GM19467 (cell line): ENCODE results near the gene RAD17.
A peak's percentile ranks its signal among the peaks of the same experiment; 100 is the strongest.
"Not testable (repeated sequence)": the region's sequence is repeated elsewhere in the genome, so short reads cannot be mapped to it uniquely, and the experiment has no call there.

Source experiments
- ATAC-seq: cut with Tn5 transposase; IDR thresholded peaks from one replicate; pipeline ENCODE4 v1.9.1; 2021; ENCODE audit warnings: mild to moderate bottlenecking, moderate library complexity; ENCODE audit not compliant: unreplicated experiment

RAD17 gene

DNA sequence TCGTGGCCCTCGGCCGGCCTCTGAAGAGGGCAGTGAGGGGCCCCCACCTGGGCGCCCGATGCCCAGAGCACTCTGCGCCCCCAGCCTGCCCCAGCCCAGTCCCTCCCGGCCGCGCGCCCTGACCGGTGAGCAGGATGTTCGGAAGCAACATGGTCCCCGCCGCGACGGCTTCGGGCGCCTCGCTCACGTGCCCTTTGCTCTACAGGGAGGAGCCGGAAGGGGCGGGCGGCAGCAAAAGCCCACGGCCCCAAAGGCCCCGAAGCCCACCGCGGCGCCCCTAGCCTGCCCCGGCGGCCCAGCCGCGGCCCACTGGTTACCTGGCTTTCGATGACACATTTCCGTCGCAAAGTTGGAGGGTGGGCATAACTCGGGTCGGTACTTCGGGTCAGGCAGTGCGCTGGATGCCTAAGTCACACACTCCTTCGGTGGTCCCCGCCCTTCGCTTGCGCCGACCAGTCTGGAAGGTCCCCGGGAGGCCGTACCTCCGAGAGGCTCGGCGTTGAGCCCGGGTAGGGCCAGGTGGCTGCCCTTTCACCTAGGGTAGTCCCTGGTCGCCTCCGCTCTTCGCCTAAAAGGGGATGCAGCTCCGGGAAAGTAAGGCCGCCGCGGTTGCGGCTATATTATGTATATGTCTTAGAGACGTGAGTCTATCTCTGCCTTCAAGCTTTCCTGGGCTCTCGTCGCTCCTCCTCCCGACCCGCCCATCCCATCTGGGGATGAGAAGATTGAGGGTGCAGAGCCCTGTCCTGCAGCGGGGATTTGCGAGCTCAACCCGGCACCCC, at the start of gene RAD17, which contains the start of the genes AK6 and TAF9:
TSS of gene RAD17 (plus strand) at position 479 of the 782 bp plus-strand sequence. CDS start 2,391 bp downstream, outside the sequence.
TSS of gene AK6 (minus strand) at position 181 of the 782 bp plus-strand sequence. CDS start at position 151, 30 bp downstream.
TSS of gene TAF9 (minus strand) at position 181 of the 782 bp plus-strand sequence. CDS start 3,783 bp downstream, outside the sequence.
- ATAC-seq, result peak; percentile 86

- no peak for ATAC-seq
These were observed 43.3 kb upstream of the RAD17 start for GRCh38 chr5:69326365-69326764.

DNA sequence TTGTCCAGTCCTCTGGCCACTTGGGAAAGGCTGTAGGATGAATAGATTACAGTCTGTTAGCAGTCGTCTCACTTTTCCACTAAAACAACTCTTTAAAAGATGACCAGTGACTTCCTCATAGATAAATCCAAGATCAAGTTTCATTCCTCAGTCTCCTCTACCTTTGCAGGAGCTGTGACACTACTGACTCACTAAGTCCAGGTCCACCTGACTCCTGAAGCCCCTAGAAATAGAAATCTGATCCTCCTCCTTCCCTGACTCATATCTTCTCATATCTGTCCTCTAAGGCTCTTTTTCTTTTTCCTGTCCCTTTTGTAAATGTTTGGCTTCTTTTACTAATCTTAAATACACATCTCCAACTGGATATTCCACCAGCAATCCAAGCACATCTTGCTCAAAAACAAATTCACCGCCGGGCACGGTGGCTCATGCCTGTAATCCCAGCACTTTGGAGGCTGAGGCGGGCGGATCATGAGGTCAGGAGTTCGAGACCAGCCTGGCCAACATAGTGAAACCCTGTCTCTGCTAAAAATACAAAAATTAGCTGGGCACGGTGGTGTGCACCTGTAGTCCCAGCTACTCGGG, 39.6 kb upstream of the RAD17 start:
- ATAC-seq, result no peak

DNA sequence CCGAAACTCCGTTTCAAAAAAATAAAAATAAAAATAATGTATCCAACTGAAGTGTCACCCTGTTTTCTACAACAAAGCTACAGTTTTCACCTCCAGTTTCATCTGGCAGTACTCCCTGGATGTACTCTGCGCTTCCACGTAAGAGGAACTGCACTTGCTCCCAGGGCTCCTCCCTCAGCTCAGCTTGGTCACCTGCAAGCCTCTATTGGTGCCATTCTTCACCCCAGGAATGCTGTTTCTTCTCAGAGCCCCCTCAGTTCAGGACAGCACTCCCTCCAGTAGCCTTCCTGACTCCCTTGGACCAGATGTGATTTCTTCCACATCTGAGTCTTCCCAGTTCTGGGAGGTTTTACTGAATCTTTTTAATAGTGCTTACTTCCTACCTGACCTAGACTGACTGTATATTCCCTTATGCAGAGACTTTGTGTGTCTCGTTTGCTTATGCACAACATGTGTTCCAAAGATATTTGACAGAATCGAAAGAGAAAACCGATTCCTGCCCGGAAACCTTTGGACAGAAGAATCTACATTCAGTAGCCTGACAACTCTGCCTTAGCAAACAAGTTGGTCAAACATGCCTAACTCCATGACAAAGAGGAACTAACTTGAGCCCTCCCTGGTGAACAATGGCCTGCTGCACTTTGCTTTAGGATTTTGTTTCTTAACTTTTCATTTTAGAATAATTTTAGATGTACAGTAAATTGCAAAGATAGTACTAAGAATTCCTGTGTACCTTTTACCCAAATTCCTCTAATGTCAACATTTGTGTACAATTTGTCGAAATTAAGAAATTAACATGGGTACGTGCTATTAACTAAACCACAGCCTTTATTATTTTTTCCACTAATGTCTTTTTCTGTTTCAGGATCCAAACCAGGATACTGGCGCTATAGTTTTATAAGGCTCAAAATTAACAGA, 37.8 kb upstream of the RAD17 start:
- ATAC-seq, result no peak

DNA sequence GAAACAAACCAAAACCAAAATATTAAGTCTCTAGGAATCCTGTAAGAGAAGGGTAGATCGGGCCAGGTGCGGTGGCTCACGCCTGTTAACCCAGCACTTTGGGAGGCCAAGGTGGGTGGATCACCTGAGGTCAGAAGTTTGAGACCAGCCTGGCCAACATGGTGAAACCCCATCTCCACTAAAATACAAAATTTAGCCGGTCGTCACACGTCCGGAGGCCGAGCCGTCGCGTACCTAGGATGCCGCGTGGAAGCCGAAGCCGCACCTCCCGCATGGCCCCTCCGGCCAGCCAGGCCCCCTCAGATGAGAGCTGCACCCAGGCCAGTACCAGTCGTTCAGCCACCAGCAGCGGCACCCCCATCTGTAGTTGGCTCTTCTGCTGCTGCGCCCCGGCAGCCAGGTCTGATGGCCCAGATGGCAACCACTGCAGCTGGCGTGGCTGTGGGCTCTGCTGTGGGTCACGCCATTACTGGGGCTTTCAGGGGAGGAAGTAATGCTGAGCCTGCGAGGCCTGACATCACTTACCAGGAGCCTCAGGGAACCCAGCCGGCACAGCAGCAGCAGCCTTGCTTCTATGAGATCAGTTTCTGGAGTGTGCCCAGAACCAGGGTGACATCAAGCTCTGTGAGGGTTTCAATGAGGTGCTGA, 35.8 kb upstream of the RAD17 start:
- not testable (repeated sequence) for ATAC-seq

- peak; percentile 62 for ATAC-seq
These were observed 34.8 kb upstream of the RAD17 start for GRCh38 chr5:69334793-69335268.

DNA sequence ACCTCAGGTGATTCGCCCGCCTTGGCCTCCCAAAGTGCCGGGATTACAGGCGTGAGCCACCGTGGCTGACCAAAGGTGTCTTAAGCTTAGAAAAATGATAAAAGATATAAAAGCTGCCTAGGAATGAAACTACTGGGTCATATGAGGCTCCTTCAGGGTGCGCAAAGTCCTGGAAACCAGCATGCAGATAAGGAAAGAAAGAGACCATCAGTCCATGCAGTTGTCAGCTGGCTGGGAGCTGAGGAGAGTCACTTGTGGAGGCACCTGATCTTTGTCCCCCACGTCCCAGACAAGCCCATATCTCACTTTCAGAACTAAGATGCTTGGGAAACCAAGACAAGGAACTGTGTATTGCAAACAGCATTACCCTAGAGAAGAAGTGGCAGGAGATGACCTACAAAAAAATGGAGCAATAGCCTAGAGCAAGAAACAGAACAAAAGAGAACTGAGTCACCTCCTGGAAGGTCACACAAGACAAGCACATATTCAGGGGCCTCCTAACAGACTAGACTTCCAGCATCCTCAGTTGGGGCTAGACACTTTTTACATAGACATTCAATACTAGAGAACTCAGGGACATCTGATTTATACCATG, 34.2 kb upstream of the RAD17 start:
- no peak for ATAC-seq

DNA sequence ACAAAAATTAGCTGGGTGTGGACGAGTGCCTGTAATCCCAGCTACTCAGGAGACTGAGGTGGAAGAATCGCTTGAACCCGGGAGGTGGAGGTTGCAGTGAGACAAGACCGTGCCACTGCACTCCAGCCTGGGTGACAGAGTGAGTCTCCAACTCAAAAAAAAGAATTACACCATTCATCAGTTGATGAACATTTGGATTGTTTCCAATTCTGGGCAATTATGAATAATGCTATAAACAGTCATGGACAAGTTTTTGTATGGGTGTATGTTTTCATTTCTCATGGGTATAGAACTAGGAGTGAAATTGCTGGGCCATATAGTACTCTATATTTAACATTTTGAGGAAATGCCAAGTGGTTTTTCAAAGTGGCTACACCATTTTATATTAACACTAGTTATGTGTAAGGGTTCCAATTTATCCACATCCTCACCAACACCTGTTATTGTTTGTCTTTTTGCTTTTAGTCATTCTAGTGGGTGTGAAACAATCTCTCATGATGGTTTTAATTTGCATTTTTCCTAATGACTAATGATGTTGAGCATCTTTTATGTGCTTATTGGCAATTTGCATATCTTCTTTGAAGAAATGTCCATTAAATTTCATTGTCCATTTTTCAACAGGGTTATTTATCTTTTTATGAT, 28.0 kb upstream of the RAD17 start:
- no peak for ATAC-seq

GRCh38 chr5:69343083-69343482, 26.5 kb upstream of the RAD17 start:
- no peak for ATAC-seq

GRCh38 chr5:69350664-69351063, 19.0 kb upstream of the RAD17 start:
- ATAC-seq, result no peak

DNA sequence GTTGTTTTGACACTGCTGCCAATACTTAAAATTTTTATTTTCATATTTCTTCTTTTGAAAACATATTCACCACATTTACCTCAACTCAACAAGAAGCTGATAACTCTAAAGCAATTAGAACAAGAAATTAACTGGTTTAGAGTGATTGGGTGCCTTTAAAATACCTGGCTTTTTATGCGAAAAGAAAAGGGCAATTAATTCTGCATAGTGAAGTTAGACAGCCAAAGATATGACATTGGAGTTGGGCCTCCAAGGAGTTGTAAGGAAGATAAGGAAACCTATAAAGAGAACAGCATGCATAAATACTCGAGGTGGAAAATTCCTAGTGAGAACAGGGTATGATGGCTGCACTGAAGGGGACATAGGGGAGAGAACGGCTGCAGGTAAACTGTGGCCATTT, 9.9 kb upstream of the RAD17 start:
- no peak for ATAC-seq

DNA sequence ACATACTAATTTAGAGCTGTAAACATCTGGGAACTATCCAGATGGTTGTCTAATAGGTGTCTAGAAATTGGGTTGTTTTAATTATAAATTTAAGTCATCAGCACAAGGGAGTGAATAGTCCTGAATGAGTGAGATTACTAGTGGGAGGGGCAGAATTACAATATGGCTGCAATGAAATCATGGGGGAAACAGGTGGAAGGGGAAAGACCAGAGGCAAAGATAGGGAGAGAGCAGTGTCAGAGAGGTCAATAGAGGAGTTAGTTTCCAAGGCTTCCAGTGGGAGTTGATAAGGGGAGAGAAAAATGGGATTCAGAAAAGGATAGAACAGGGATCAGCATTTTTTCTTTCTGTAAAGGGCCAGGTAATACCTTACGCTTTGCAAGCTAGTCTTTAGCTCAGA, 9.2 kb upstream of the RAD17 start:
- no peak for ATAC-seq

DNA sequence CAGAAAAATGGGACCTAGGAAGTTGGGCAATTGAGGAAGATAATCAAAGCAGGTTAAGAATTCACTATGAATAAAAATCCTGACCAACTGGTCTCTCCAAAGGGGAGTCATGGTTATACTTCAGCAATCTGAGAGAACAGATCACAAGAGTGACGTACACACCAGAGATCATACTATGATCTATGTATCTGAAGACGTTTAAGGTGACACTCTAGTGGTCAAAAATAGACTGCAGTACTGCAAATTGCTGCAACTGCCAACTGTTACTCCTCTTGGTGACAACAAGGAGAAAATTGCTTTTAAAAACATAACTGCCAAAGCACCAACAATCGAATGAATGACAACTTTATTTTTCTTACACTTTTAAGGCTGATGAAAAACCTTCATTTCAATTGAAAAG, 5.2 kb upstream of the RAD17 start:
- no peak for ATAC-seq

GRCh38 chr5:69364850-69365249, 4.8 kb upstream of the RAD17 start:
- no peak for ATAC-seq

GRCh38 chr5:69367697-69368279, 1.8 kb upstream of the RAD17 start:
- no peak for ATAC-seq

- no peak for ATAC-seq
These were observed 919 bp upstream of the RAD17 start for GRCh38 chr5:69368458-69369339.

DNA sequence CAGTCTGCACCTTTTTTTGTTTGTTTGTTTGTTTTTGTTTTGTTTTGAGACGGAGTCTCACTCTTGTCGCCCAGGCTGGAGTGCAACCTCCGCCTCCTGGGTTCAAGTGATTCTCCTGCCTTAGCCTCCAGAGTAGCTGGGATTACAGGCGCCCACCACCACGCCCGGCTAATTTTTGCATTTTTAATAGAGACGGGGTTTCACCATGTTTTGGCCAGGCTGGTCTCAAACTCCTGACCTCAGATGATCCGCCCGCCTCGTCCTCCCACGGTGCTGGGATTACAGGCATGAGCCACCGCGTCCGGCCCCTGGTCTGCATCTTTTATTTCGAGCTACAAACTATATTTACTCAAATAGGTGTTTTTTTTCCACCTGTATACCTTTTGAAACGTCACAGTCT, 717 bp downstream of the RAD17 start:
- ATAC-seq, result not testable (repeated sequence)

DNA sequence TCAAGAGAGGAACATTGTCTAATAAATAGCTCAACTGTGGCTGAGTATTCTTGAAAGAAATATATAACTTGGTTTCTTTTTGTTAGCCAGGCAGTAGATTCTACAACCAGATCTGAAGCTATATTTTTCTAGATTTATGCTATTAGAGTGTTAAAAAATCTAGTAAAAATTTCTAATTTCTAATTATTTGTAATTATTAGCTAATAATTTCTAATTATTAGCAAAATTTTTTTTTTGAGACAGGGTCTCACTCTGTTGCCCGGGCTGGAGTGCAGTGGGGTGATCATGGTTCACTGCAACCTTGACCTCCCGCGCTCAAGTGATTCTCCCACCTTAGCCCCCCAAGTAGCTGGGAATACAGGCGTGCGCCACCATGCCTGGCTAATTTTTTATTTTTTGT, 2.8 kb downstream of the RAD17 start:
- ATAC-seq, result no peak
